GM21576 (cell line): ENCODE results near the gene ACCSL.

Experiments
- ATAC-seq: cut with Tn5 transposase; IDR thresholded peaks from one replicate; pipeline ENCODE4 v1.9.1; 2021; ENCODE audit warnings: mild to moderate bottlenecking, moderate library complexity; ENCODE audit not compliant: unreplicated experiment

The ACCSL gene

DNA sequence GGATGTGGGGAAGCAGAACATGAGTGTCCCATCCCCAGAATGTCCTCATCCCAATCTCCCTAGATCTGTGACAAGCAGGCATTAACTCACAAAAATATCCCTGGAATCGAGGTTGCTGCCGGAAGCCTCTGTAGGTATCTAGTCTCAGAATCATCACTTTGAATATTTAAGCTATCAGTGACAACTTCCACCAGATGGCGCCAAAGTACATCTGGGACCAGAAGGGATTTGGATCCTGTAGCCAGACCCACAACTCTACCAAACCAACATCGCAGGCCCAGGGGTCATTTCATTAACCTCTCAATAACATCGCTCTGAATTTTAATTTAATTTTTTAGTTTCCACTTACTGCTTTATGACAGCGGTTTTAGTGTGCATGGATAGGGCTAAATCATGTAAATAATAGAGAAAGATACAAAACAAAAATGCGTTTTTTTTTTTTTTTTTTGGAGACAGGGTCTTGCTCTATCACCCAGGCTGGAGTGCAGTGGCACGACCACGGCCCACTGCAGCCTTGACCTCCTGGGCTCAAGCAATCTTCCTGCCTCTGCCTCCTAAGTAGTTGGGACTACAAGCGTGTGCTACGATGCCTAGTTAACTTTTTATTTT, 46.6 kb downstream of the ACCSL start:
- no peak for ATAC-seq

DNA sequence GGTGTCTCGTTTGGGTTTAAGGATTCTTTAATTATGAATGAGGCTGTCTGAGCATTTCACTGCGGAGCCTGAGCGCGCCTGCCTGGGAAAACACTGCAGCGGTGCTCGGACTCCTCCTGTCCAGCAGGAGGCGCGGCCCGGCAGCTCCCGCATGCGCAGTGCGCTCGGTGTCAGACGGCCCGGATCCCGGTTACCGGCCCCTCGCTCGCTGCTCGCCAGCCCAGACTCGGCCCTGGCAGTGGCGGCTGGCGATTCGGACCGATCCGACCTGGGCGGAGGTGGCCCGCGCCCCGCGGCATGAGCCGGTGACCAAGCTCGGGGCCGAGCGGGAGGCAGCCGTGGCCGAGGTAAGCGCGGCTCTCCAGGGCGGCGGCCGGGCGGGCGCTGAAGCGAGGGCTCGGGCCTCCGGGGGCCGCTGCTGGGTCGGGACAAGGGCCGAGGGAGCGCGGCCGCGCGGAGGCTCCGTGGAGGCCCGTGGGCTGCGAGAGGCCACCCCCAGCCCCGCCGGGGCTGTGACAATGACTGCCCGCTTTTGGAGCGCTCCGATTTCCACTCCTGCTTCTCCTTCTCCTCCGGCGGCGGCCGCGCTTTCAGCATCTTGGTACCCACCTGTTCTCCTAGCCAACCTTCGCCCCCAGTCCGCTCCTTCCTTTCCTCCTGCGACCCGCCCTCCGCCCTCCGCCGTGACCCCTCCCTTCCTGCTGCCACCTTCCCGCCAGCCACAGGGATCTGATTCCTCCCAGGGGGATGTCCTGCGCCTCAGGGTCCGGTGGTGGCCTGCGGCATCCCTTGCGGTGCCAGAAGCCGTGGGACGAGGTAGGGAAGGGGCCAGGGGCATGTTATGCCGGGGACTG, 48.0 kb downstream of the ACCSL start, which contains the start of gene EXT2:
Gene EXT2, plus strand, starts transcription at position 173 of the 854 bp plus-strand sequence. CDS start 12,035 bp downstream, outside the sequence.
- ATAC-seq: peak; percentile 92

DNA sequence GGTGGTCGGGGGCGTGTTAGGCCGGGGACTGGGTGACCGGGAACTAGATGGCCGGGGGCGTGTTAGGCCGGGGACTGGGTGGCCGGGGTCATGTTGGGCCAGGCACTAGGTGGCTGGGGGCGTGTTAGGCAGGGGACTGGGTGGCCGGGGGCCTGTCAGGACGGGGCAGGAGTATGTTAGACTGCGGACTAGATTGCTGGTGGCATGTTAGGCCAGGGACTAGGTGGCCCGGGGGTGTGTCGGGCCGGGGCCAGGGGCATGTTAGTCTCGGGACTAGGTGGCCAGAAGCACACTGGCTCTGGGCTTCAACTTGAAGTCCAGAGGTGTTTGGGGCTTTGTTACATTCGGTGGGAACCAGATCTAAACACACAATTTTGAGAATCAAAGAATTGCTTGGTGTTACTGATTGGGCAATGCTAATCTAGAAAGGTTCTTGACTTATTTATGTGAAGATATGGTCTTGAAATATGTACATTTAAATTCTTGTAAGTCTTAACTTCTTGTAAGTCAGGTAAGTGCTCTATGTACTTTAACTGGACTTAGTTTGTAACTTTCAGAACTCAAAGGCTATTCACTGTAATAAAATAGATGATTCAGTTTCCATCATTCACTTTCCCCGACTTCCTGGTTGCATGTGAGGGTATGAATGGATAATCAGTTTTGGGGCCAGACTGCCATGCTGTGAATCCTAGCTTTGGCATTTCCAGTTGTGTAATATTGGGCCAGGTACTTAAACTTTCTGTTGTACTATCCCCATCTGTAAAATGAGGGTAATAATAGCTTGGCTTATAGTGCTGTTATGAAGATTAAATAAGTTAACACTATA, 48.8 kb downstream of the ACCSL start:
- peak; percentile 1 for ATAC-seq

DNA sequence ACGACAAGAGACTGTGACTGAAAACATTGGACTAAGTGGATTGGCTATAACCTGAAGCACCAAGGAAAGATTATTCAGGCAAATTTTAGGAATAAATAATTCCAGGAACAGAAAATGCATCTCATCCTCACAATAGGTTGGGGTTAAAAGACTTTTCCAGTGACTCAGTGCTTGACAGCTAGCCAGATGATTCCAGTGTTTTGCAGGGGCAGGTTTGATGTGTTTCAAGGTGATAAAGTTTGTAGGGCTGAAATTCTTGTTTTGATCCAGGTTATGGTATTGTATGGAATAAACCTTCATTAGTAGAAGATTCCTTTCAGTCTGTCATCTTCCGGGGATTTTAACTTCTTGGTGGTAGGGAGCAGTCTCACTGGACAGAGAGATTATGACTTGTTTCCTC, 50.0 kb downstream of the ACCSL start:
- no peak for ATAC-seq

DNA sequence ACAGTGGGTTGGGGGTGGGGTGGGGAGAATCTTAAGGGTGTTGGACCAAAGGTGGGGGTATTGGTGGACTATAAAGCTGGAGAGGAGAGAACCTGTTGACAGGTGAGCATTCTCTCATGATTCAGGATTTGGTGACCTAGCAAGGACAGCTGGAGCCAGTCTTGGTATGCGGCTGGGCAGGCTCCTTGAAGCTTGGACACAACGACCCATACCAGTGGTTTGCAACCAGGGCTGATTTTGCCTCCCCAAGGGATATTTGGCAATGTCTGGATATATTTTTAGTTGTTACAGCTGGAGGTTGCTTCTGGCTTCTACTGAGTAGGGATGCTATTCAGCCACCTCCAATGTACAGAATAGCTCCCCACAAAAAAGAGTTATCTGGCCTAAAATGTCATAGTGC, 53.3 kb downstream of the ACCSL start:
- ATAC-seq: no peak

DNA sequence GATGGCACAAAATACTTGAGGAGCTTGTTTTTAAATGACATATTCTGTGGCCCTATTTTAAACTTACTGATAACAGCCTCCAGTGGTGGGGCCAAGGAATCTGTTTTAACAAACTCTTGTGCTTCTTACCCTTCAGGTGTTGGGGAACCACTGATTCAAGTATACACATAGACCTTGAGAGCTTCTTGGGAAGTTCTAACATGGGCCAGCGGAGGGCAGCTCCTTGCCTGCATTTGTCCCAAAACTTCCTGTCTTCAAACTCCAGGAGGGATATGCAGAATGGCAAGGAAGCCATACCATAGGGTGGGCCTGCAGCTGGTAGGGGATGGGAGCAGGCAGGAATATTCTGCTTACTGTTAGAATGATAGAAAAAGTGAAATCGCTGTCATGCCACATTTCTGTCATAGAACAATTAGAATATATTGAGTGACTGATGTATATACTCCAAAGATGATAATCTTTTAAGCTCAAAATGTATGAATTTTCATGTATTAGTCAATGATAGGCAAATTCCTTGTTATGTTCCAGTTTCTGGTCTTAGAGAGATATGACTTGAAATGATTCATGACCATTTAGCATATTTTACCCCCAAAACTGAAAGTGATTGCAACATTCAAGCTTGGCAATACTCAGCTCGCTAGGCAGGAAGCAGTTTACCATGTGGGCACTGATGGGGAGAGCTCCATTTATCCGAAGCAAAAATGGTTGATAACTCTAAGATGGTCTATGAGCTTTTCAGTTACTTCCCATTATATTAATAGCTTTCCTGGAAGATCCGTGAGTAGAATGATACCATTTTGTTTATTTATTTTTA, 56.9 kb downstream of the ACCSL start:
- no peak for ATAC-seq

DNA sequence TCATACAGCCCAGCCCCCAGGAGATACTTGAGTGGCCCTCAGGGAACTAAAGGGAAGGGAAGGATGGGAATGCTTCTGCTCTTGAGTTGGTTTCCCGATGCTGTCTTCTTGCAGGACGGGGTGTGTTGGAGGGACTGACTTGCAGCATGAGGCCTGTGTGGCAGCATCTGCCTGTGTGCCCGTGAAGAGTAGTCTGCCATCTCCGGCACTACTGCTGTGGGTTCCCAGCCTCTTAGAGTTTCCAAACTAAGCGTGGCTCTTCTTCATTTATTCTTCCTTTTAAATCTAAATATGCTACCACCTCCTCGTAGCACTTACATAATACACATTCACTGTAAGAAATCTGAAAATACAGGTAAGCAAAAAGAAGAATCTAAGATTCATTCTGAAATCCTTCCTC, 60.5 kb downstream of the ACCSL start:
- ATAC-seq: no peak
